Measurements from ENCODE around the gene FPGS.
"Not testable (repeated sequence)": the region's sequence is repeated elsewhere in the genome, so short reads cannot be mapped to it uniquely, and the experiment has no call there.

FPGS gene

DNA sequence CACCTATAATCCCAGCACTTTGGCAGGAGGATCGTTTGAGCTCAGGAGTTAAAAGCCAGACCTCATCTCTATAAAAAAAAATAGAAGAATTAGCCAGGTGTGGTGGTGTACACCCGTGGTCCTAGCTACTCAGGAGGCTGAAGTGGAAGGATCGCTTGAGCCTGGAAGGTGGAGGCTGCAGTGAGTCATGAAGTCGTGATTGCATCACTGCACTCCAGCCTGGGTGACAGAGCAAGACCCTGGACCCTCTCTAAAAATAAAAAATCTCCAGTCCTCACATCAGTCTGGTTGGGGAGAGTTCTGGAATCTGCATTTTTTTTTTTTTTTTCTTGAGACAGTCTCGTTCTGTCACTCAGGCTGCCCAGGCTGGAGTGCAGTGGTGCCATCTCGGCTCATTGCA, 9.3 kb downstream of the FPGS start:
- DNase-seq (ENCODE audit: low read depth in 2 of 2): no peak

DNA sequence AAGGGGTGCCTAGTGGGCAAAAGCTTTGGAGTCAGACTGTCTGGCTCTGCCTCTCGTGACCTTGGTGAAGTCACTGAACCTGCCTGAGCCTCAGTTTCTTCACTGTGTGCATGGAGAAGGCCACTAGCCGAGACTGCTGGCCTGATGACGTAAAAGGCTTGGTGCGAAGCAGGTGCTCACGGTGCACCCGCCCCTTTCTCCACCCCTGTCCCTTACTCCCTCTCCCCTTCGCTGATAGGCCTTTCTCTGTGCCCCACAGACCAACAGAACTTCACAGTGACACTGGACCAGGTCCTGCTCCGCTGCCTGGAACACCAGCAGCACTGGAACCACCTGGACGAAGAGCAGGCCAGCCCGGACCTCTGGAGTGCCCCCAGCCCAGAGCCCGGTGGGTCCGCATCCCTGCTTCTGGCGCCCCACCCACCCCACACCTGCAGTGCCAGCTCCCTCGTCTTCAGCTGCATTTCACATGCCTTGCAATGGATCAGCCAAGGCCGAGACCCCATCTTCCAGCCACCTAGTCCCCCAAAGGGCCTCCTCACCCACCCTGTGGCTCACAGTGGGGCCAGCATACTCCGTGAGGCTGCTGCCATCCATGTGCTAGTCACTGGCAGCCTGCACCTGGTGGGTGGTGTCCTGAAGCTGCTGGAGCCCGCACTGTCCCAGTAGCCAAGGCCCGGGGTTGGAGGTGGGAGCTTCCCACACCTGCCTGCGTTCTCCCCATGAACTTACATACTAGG, 10.4 kb downstream of the FPGS start:
- no peak for DNase-seq (ENCODE audit: low read depth in 2 of 2)

DNA sequence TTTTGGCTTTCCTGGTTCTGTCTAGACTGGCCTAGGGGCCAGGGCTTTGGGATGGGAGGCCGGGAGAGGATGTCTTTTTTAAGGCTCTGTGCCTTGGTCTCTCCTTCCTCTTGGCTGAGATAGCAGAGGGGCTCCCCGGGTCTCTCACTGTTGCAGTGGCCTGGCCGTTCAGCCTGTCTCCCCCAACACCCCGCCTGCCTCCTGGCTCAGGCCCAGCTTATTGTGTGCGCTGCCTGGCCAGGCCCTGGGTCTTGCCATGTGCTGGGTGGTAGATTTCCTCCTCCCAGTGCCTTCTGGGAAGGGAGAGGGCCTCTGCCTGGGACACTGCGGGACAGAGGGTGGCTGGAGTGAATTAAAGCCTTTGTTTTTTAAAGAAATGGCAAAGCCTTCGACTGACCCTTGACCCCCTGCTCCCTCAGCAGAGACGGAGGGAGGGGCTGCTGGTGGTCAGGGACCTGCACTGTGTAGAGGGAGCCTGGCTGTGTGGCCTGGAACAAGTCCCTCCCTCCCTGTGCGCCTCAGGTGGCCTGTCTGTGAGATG, 11.1 kb downstream of the FPGS start:
- no peak for DNase-seq (ENCODE audit: low read depth in 2 of 2)

DNA sequence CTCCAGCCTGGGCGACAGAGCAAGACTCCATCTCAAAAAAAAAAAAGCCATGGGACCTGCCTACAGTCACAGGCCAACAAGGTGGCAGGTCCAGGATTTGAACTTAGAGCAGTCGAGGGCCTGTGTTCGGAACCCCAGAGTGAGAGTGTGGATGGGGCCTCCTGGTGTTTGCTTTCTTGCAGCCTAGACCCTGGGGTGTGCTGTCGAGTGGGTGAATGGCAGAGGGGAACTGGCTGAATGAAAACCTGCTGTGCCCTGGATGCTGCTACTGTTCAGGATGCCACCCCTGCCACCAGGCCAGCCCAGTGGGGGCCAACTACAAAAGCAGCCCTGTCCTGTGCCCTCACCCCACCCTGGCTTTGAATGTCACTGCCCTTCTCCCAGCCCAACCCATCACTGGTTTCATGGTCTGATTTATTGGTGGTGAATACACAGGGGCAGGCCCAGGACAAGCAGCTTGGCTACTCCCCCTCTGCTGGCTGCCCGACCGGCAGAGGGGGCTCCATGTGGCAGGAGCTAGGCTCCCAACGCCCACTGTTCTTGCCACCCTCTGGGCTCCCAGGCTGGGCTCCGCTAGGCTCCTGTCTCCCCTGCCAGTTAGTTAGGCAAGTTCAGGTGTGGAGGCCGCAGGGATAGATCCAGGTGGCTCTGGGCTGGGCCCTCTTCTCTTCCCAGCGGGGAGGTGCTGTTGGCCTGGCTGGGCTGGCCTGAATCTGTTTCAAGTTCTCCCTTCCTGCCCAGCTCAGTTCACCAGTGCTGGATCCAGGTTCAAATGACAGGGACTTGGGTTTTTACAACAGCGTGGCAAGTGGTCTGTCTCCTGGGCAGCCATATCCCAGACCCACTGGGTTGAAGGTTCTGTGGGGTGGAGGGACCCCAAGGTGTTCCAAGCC, 12.2 kb downstream of the FPGS start:
- DNase-seq (ENCODE audit: low read depth in 2 of 2): no peak

DNA sequence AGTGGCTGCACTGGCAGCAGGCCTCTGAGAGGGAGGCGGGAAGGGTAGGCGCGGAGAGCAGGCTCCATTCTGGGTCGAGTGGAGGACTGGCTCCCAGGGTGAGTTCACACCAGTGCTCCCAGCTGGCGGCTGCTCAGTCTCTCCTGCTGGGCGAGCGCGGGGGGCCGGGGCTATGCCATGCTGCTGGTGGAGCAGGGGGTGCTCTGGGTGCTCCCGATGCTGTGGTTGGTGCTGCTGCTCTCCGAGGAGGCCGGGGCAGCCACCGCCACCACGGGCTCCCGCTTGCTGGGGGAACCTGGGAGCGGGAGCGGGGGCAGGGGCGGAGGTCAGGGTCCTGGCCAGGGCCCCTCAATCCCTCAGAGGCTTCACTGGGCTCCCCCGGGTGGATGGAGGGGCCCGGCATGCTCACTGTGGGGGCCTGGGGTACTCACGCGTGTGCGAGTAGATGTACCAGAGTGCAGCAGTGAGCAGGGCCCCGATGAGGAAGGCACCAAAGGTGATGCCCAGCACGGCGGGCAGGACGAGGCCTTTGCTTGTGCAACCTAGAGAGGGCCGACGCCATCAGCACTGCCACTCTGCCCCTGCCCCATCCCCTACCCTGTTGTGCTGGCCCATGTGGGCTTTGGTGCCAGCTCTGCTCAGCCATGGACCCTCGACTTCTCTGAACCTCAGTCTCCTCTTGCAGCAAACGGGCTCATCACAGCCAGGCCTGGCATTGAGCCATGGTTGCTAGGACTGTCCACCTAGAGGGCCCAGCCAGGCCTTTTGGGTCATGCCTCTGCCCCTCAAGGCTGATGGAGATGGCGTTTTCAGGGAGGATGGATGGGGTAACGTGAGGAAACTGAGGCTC, 13.1 kb downstream of the FPGS start:
- no peak for DNase-seq (ENCODE audit: low read depth in 2 of 2)

DNA sequence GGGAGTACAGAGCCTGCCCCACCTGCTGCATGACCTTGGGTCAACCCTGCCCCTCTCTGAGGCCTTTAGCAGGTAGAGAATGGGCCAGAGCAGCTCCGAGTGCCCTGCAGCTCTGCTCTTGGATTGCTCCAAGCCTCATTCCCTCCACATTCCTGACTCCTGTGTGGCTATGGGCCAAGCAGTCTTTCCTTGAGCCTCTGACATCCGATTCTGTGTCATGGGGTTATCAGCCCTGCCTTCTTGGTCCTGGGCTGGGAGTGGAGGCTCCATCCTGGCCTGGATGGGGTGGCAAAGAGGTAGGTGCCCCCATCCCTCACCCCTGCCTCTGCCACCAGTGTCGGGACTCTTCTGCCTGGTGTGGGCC, 13.7 kb downstream of the FPGS start:
- no peak for DNase-seq (ENCODE audit: low read depth in 2 of 2)

DNA sequence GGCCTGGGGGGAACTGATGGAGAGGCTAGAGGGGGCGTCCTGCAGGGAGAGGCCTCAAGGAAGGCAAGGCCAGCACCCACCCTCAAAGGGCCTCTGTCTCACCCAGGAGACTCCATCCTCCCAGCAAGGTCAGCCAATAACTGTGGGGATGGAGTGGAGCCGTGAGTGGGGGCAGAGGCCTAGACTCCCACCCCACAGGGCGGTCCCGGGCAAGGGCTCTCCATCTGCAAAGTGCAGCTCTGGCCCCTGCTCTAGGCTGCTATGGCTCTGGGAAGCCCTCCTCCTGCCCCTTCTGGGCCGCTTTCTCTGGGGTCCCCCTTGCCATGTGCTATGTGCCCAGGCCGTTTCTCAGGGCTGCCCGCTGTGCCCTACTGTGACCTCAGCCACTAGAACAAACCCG, 14.0 kb downstream of the FPGS start:
- DNase-seq (ENCODE audit: low read depth in 2 of 2): no peak

DNA sequence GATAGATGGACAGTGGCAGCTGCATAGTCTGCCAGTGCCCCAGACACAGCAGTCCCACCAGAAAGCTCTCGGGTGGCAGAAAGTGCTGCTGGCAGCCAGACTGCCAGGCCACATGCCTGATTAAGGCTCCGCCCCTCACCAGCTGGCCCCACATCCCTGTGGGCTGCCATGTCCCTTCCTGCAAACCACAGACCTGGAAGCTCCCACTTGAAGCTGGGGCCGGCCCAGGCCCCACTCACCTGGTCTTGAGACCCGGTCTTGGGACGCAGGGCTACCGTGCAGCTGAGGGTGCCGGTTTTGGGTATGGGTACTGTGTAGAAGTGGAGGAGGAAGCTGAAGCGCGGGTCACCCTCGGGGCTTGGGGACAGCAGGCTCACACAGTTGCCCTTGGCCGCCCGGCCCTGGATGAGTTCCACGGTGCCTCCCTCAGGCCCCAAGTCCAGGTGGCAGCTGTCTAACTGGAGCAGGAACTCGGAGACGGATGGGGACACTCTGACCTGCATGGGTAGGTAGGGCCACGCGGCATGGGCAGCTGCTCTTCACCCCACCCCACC, 15.3 kb downstream of the FPGS start:
- no peak for DNase-seq (ENCODE audit: low read depth in 2 of 2)

DNA sequence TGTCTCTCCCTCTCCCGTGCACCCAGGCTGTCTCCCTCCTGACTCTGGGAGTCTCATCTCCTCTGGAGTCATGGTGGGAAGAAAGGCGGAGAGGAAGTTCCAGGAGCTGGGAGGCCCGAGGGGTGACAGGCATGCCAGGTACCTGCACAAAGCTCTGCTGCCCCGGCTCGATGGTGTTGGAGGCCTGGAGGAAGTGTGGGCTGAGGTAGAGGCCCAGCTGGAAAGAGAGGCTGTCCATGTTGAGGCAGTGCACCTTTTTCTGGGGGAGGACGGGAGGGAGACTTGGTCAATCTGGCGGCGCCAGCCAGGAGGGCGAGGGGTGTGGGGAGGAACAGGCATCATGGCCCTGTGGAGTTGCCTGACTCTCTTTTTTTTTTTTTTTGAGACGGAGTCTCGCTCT, 15.9 kb downstream of the FPGS start:
- DNase-seq (ENCODE audit: low read depth in 2 of 2): no peak

DNA sequence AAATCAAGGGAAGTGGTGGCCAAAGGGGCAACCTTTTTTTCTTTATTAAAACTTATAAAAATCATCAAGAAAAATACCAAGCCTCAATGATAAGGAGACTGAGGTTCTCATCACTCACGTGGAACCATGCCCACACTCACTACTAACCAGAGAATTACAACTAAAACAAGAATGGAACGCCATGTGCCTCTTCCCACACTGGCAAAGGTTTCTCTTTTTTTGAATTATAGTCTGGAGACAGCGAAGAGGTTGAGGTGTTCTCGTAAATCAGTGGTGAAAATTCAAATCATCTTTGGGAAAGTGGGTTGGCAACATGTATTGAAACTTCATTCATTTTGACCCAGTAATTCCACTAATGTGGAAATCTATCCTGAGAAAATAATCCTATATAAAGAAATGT, 19.4 kb downstream of the FPGS start:
- DNase-seq (ENCODE audit: low read depth in 2 of 2): no peak

DNA sequence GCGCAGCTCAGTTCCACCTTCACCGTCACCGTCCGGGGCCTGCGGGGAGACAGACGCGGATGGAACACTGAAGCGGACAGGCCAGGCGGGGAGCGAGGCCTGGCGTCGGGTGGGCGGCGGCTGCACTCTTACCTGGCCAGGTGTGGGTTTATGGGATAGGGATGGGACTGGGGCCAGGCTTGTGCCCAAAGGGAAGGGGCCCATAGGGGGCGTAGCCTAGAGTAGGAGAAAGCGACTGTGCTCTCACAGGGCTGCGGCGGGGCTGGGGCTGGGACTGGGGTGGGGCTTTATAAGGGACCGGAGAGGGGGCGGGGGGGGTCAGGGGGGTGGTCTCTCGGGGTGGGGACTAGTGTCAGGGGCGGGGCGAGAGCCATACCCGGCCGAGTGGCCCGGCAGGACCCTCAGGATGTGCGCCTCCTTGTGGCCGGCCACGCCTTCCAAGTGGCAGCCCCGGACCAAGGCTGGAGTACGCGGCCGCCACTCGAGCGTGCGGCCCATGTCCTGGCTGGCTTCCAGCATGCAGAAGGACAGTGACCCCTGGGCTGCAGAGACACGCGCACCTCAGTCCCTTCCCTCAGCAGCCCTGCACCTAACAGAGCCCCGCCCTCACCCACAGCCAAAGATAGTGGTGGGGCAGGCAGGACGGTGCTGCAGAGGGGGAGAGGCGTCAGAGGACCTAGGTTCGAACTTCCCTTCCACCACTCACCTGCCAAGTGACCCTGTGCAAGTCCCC, 22.8 kb downstream of the FPGS start:
- DNase-seq (ENCODE audit: low read depth in 2 of 2): no peak

DNA sequence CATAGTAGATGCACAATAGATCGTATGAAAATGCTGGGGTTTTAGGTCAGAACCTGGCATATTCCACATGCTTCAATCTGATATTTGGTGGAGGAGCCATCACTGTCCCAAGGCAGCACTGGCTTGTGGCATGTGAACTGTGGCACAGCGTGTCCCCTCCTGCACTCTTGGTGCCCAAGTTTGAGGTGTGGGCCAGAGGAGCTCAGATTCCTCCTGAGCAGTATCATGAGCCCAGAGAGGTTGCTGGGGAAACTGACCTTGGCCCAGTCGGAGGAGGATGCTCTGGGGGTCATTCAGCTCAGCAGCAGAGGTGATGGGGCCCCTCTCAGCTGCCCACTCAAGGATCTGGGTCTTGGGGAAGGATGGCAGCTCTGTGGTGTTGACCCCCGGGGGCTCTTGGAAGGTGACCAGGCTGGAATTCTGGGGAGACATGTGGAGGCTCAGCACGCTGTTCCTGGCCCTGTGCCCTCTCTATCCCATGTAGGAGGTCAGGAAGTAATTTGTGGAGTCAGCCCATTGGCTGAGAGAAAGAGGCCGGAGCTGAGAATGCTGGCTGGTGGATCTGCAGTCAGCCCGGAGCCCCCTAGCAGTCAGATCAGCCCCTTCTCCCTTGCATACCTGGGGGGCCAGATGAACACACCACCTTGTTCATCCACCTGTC, 23.7 kb downstream of the FPGS start:
- no peak for DNase-seq (ENCODE audit: low read depth in 2 of 2)

DNA sequence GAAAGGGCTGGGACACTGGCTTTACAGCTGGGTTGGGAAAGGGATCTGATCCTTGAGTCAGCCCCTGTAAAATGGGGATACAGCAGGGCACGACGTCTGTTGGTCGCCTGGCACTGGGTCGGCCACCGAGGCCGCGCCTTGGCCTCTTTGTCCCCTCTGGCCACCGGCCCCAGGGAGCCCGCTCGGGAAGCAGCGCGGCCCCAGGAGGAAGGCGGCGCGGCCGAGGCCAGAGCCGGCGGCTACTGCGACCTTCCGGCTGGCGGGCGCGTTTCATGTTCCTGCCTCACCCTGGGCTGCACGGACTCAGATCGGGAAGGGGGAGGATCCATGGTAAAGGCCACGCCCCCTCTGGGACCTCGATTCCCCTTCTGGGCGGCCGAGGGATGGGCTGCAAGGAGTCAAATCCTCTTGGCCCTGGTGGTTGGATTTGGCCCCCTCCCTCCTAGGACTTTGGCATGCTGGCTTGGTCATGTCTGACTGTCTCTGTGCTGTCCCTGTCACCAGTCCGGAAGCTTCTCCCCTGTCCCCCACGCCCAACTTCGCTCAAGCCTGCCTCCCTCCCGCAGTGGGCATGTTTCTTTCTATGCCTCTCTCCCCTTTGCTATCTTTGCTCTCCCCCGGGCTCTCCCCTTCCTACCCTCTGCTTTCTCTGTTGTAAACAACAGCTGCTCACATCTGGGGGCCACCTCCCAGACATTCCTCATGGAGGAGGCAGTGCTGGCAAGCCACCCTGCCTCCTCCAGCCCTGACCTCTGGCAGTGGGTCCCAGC, 25.8 kb downstream of the FPGS start:
- DNase-seq (ENCODE audit: low read depth in 2 of 2): no peak

DNA sequence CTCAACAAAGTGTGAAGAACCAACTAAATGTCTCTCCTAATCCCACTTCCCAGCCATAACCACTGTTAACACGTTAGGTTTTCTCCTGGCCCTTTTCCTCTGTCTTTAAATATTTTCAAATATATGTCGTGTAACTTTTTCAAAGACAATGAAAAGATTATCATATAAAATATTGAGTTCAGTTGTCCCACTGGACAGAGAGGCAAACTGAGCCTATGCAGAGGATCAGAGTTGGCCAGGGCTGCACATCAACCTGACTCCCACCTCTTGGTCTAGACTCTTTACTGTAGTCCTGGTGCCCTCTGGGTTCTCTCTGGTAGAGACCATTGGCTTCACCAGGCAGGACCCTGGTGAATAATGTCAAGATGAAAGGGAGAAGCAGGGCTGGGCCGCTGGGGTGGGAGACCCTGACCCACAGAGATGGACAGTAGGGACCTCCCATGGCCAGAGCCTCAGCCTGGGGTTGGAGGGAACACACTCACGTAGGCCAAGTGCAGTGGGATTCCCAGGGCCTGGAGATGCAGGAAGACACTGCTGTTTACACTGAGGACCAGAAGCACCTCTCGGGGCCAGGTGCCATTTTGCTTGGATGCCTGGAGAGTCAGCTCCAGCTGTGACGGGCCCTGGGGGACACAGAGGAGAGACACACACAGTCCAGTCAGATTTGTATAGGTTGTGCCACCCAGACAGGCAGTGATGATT, 26.7 kb downstream of the FPGS start:
- no peak for DNase-seq (ENCODE audit: low read depth in 2 of 2)

DNA sequence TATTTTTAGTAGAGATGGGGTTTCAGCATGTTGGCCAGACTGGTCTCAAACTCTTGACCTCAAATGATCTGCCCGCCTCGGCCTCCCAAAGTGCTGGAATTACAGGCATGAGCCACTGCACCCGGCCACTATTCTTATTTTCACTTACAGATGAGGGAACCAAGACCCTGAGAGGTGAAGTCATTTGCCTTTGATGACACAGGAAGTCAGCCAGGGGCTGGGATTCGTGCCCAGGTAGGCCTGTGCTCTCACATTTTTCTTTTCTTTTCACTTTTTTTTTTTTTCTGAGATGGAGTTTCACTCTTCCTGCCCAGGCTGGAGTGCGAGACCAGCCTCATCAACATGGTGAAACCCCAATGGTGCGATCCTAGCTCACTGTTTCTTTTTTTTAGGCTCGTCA, 29.6 kb downstream of the FPGS start:
- DNase-seq (ENCODE audit: low read depth in 2 of 2): no peak

DNA sequence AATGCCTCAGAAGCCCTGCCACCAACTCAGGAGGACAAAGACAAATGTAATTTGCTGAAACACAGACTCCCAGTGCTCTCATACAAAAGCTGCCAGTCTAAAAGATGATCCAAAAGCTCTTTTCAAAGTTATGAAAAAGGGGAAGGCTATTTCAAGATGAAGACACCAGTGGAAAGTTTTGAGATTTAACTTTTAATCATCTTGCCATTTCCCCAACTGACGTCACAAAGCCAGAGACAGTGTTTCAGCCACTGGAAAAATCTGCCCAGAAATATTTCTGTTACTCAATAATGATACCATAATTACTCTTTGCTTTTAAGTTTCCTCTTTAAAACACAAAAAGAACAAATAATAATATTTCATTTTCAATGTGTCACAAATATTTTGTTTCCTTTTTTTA, 30.9 kb downstream of the FPGS start:
- DNase-seq (ENCODE audit: low read depth in 2 of 2): no peak

DNA sequence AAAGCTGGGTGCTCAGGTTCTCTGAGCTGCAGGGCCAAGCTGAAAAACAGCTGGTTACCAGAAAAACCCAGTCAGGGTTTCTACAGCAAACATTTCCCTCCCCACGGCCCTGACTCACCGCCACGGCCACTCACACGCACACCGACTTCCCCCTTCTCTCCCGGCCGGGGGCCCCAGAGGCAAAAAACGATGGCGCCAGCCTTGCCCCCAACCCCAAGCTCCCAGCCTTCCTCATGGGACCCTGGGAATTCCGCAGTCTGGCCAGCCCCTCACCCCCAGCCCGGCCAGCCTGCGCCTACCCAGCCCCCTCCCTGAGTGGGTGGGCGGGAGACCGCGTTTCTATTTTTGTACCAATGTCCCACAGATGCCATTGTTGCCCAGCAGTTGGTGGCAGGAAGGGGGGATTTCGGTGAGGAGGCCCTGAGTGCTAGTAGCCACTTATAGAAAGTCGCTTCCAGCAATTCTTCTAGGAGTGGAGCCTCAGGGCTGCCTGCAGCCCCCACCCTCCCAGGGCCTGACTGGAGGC, 33.4 kb downstream of the FPGS start:
- DNase-seq (ENCODE audit: low read depth in 2 of 2): peak in 1 of 2 experiments; percentile 28

DNA sequence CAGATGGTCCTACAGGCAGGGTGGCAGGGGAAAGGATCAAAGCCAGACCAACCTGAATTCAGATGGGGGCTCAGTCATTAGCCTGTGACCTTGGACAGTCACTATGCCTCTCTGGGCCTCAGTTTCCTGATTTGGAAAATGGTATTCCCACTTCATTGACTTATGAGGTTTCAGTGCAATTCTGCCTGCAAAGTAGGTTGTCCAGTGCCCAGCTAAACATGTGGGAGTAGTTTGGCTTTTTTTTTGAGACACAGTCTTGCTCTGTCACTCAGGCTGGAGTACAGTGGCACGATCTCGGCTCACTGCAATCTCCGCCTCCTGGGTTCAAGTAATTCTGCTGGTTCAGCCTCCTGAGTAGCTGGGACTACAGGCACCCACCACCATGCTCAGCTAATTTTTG, 33.9 kb downstream of the FPGS start:
- not testable (repeated sequence) for DNase-seq (ENCODE audit: low read depth in 2 of 2)

DNA sequence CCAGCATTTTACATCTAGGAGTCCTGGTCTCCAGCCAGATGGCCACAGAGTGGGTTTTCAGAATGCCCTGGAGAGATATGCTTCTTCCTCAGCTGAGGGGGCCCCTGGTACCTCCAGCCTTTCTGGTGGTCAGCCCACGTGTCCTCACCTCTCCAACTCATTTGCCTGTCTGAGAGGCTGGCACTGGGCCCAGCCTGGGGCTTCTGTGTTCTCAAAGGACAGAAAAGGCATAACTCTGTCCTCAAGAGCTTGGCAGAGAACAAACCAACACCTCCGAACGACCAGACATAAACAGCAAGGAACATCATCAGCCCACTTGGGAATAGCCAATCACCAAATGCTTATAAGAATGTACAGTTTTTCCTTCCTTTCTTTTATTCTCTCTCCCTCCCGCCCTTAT, 34.7 kb downstream of the FPGS start:
- no peak for DNase-seq (ENCODE audit: low read depth in 2 of 2)

Data from fibroblast of skin of left quadriceps (primary cell).